Tibial artery (tissue), 4 donors: ENCODE data around the gene PRND.

Experiments
- DNase-seq, 2 donors: peaks; one replicate each; pipeline ENCODE4 v3.0.0-alpha.2; 2019
- H3K27ac ChIP-seq, 2 donors: fragments of 200-600 bp; sonication (generic) in 1 of 2; 1 replicate in 1 of 2; 2 replicates in 1 of 2; pipeline ENCODE4 v1.5.1; 2018 to 2019; ENCODE audit warnings: mild to moderate bottlenecking in 1 of 2
- H3K27me3 ChIP-seq, 2 donors: fragments of 200-600 bp; sonication (generic) in 1 of 2; one replicate each; pipeline versions ENCODE4 v1.5.1 to v1.6.0; 2016 to 2019
- H3K36me3 ChIP-seq, 3 donors: fragments of 200-600 bp; sonication (generic) in 2 of 3; one replicate each; pipeline ENCODE4 v1.5.1; 2016 to 2019; ENCODE audit warnings: mild to moderate bottlenecking in 2 of 3
- H3K4me1 ChIP-seq, 4 donors: fragments of 200-600 bp; sonication (generic) in 2 of 4; 1 replicate in 3 of 4; 2 replicates in 1 of 4; pipeline ENCODE4 v1.5.1; 2016 to 2019
- H3K4me3 ChIP-seq, 2 donors: fragments of 200-600 bp; sonication (generic) in 1 of 2; 1 replicate in 1 of 2; 2 replicates in 1 of 2; pipeline ENCODE4 v1.5.1; 2018 to 2019; ENCODE audit warnings: mild to moderate bottlenecking in 2 of 2
- H3K9me3 ChIP-seq, 3 donors: fragments of 200-600 bp; sonication (generic) in 1 of 3; one replicate each; pipeline ENCODE4 v1.5.1; 2016 to 2019
- CTCF ChIP-seq, 2 experiments: fragments of 200-600 bp in 1 of 2; fragments of 450-650 bp in 1 of 2; IDR thresholded peaks; one replicate each; pipeline ENCODE4 v1.5.1; 2017 to 2019; ENCODE audit warnings: antibody characterized with exemption in 2 of 2, mild to moderate bottlenecking in 1 of 2, moderate library complexity in 1 of 2
- intact Hi-C: fragments of 100-400 bp; cut with DNase I; formaldehyde crosslinking; loops from one replicate; pipeline ENCODE4 v1.15.0; 2023; ENCODE audit warnings: low total_unique reads

Gene PRND

GRCh38 chr20:4708036-4708435 lies 13.7 kb upstream of the PRND start:
- Histone ChIP-seq H3K36me3 (no peaks in the 10 kb centered on the region), H3K27me3 (peaks cover 0 to 6% of the 10 kb centered on the region in 2 donors), H3K27ac (no peak overlapping the region), H3K9me3 (no peaks in the 10 kb centered on the region), H3K4me3 (no peak overlapping the region), H3K4me1 (peaks cover 0 to 7% (median 2%) of the 10 kb centered on the region in 4 donors)
- no peak for DNase-seq
- intact Hi-C loops, result no loop called here
- no peak for TF ChIP-seq CTCF (IDR thresholded peaks at IDR 0.05)

- Histone ChIP-seq H3K4me3 (no peak overlapping the region), H3K27me3 (peaks cover 0 to 6% of the 10 kb centered on the region in 2 donors), H3K27ac (no peak overlapping the region), H3K9me3 (no peaks in the 10 kb centered on the region), H3K36me3 (no peaks in the 10 kb centered on the region), H3K4me1 (peaks cover 0 to 6% (median 2%) of the 10 kb centered on the region in 4 donors)
- no peak for DNase-seq
- intact Hi-C loops, result no loop called here
- no peak for TF ChIP-seq CTCF (IDR thresholded peaks at IDR 0.05)
Observed at GRCh38 chr20:4708856-4709255, 12.9 kb upstream of the PRND start.

GRCh38 chr20:4709261-4710105 lies 12.2 kb upstream of the PRND start:
- TF ChIP-seq CTCF (IDR thresholded peaks at IDR 0.05), result no peak
- H3K4me3 ChIP-seq, result no peak overlapping the region
- intact Hi-C loops, result no loop called here
- no peaks in the 10 kb centered on the region for H3K36me3 ChIP-seq
- DNase-seq, result no peak
- no peaks in the 10 kb centered on the region for H3K9me3 ChIP-seq
- H3K27ac ChIP-seq, result no peak overlapping the region
- peaks cover 0 to 9% of the 10 kb centered on the region in 2 donors for H3K27me3 ChIP-seq
- no peaks in the 10 kb centered on the region for H3K4me1 ChIP-seq

GRCh38 chr20:4710106-4710475 lies 11.6 kb upstream of the PRND start:
- Histone ChIP-seq H3K36me3 (no peaks in the 10 kb centered on the region), H3K4me3 (no peak overlapping the region), H3K27ac (no peak overlapping the region), H3K9me3 (no peaks in the 10 kb centered on the region), H3K4me1 (no peaks in the 10 kb centered on the region), H3K27me3 (peaks cover 0 to 9% of the 10 kb centered on the region in 2 donors)
- TF ChIP-seq CTCF (IDR thresholded peaks at IDR 0.05), result no peak
- intact Hi-C loops, result no loop called here
- no peak for DNase-seq

- Histone ChIP-seq H3K4me3 (no peak overlapping the region), H3K27ac (no peak overlapping the region), H3K9me3 (no peaks in the 10 kb centered on the region), H3K36me3 (no peaks in the 10 kb centered on the region), H3K27me3 (peaks cover 0 to 3% of the 10 kb centered on the region in 2 donors), H3K4me1 (no peaks in the 10 kb centered on the region)
- no peak for DNase-seq
- no peak for TF ChIP-seq CTCF (IDR thresholded peaks at IDR 0.05)
- intact Hi-C loops, result no loop called here
Observed at GRCh38 chr20:4711511-4711910, 10.2 kb upstream of the PRND start.
